Activated CD8-positive, alpha-beta memory T cell treated with anti-CD3 and anti-CD28 coated beads for 24 hours (primary cell): ENCODE results near the gene NAALADL2.

Experiments
- DNase-seq: peaks from one replicate; pipeline ENCODE4 v3.0.0-alpha.2; 2020

Gene NAALADL2

GRCh38 chr3:175620093-175620492 lies 761.0 kb downstream of the NAALADL2 start:
- no peak for DNase-seq

- DNase-seq, result no peak
These were observed 761.4 kb downstream of the NAALADL2 start for GRCh38 chr3:175620532-175620931.

- no peak for DNase-seq
These were observed 781.8 kb downstream of the NAALADL2 start for GRCh38 chr3:175640958-175641357.

GRCh38 chr3:175646865-175647264 lies 787.7 kb downstream of the NAALADL2 start:
- no peak for DNase-seq

- no peak for DNase-seq
These were observed 789.8 kb downstream of the NAALADL2 start for GRCh38 chr3:175648899-175649298.

GRCh38 chr3:175651716-175652115 lies 792.6 kb downstream of the NAALADL2 start:
- no peak for DNase-seq

GRCh38 chr3:175655351-175655750 lies 796.2 kb downstream of the NAALADL2 start:
- DNase-seq, result no peak

- DNase-seq, result no peak
These were observed 797.3 kb downstream of the NAALADL2 start for GRCh38 chr3:175656461-175656860.

GRCh38 chr3:175659670-175660350 lies 800.7 kb downstream of the NAALADL2 start:
- DNase-seq, result no peak

- no peak for DNase-seq
These were observed 803.7 kb downstream of the NAALADL2 start for GRCh38 chr3:175662815-175663214.

- DNase-seq, result no peak
These were observed 805.8 kb downstream of the NAALADL2 start for GRCh38 chr3:175664911-175665310.

GRCh38 chr3:175668300-175668699 lies 809.2 kb downstream of the NAALADL2 start:
- DNase-seq, result no peak

GRCh38 chr3:175670557-175670956 lies 811.4 kb downstream of the NAALADL2 start:
- DNase-seq, result no peak

GRCh38 chr3:175672119-175672689 lies 813.1 kb downstream of the NAALADL2 start:
- no peak for DNase-seq

- no peak for DNase-seq
These were observed 820.4 kb downstream of the NAALADL2 start for GRCh38 chr3:175679568-175679967.

GRCh38 chr3:175692256-175692655 lies 833.1 kb downstream of the NAALADL2 start:
- no peak for DNase-seq

- no peak for DNase-seq
These were observed 836.1 kb downstream of the NAALADL2 start for GRCh38 chr3:175695251-175695650.

- no peak for DNase-seq
These were observed 843.8 kb downstream of the NAALADL2 start for GRCh38 chr3:175702956-175703355.

- no peak for DNase-seq
These were observed 845.4 kb downstream of the NAALADL2 start for GRCh38 chr3:175704366-175705055.

- DNase-seq, result no peak
These were observed 854.1 kb downstream of the NAALADL2 start for GRCh38 chr3:175713268-175713667.

GRCh38 chr3:175716446-175716845 lies 857.3 kb downstream of the NAALADL2 start:
- DNase-seq, result no peak

- no peak for DNase-seq
These were observed 867.1 kb downstream of the NAALADL2 start for GRCh38 chr3:175726228-175726627.

- DNase-seq, result no peak
These were observed 869.4 kb downstream of the NAALADL2 start for GRCh38 chr3:175728566-175728965.

- no peak for DNase-seq
These were observed 870.3 kb downstream of the NAALADL2 start for GRCh38 chr3:175729466-175729865.
